Measurements from ENCODE around the gene NSG2. TPM values are rescaled to one million over a fixed set of nuclear protein-coding genes. Genes with fewer than 3 reads are reported as not detected.
"Not testable (repeated sequence)": the region's sequence is repeated elsewhere in the genome, so short reads cannot be mapped to it uniquely, and the experiment has no call there.

NSG2 gene
- total RNA-seq, 1 donor from 2014 or later = 1.5 TPM

DNA sequence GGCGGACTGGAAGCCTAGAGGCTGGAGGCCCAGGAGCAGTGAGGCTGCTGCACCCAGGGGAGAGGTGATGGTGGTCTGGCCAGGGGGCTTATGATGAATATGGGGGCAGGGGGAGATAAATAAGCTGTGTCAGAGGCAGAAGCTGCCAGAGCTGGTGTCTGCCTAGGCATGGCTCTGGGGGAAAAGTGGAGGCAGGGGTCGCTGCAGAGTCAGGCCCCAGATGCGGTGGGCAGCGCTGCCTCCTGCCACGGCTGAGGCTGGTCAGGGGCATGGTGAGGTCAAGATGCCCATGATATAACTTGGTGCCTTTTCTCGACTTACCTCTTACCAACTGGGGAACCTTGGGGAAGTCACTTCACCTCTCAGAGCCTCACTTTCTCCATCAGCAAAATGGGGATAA, 51.1 kb downstream of the NSG2 start:
- intact Hi-C loops (cut with DNase I) = no loop called here
- DNase-seq (ENCODE audit: low spot score) = no peak

DNA sequence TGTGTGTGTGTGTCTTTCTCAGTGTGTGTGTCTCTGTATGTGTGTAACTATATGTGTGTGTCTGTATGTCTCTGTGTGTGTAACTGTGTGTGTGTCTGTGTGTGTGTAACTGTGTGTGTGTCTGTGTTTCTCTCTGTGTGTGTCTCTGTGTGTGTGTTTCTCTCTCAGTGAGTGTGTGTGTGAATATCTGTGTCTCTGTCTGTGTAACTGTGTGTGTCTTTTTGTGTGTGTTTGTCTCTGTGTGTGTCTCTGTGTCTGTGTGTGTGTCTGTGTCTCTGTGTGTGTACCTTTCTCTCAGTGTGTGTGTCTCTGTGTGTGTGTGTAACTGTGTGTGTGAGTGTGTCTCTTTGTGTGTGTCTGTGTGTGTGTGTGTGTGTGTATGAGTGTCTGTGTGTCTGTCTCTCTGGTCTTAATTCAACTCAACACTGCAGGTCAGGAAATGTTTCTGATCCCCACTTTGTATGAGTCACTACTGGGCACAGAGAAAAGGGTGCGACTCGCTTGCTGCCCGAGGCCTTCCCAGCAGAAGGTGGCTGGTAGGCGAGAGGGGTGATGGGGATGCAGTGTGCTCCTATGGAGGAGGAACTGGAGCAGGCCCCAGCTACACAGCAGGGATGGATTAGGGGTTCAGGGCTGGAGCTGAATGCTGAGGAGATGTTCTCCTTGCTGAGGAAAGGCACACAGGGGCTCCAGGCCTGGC, 52.1 kb downstream of the NSG2 start:
- intact Hi-C loops (cut with DNase I) = no loop called here
- DNase-seq (ENCODE audit: low spot score) = no peak

DNA sequence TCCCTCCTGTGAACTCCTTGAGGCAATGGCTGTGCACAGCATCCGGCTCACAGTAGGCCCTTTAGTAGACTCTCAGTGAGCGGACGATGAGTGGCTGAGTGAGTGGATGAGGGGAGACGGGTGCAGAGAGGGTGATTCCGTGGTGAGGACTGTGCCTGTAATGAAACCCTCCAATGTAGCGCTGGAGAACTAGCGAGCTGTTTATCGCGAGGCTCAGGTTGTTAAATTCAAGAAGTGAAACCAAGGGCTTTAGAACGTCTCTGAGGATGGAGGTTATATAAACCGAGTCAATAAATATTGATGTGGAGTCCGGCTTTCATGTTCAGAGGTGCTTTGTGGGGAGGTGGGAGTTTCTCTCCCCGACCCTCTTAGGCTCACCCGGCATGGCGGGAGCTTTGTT, 53.2 kb downstream of the NSG2 start:
- intact Hi-C loops (cut with DNase I) = no loop called here
- DNase-seq (ENCODE audit: low spot score) = no peak

DNA sequence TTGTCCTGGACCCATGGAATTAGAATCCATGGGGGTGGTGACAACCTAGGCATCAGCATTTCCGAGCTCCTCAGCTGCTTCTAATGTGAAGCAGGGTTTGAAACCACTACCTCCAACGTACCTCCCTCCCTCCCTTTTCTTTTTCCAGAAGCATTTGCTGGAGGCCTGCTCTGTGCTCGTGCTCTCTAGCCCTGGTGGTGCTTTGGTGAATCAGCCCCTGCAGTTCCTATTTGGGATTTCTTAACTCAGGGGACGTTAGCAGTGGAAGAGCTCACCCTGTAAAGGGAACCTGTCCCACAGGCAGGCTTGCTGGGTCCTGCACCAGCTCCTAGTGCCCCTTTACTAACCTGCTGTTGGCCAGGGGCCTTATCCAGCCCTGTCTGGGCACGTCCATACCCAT, 55.0 kb downstream of the NSG2 start:
- no peak for DNase-seq (ENCODE audit: low spot score)
- intact Hi-C loops (cut with DNase I) = no loop called here

DNA sequence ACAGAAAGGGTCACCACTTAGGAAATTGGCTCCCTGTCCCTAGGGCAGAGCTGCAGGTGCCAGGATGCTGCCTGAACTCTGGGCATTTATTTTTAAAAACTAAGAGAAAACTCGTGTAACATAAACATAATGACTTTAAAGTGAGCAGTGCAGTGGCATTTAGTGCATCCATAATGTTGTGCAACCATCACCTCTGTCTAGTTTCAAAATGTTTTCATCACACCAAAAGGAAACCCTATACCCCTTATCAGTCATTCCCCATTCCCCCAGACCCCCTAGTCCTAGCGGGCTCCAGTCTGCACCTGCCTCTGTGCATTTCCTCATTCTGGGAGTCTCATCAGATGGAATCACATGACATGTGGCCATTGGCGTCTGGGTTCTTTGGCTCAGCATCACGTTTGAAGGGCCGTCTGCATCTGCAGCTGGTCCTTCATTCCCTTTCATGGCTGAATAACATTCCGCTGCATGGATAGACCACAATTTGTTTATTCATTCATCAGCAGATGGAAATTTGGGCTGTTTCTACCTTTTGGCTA, 55.8 kb downstream of the NSG2 start:
- DNase-seq (ENCODE audit: low spot score) = no peak
- intact Hi-C loops (cut with DNase I) = no loop called here

DNA sequence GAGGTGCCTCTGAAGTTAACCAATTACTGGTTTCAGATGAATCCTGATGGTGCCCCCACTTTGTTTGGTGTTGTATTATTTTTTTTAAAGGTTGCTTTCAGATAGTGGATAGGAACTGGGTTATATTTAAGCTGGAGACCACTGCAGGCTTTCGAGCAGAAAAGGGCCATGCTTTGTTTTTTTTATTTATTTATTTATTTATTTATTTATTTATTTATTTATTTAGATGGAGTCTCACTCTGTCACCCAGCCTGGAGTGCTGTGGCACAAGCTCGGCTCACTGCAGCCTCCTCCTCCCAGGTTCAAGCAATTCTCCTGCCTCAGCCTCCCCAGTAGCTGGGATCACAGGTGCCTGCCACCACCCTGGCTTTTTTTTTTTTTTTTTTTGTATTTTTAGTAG, 57.1 kb downstream of the NSG2 start:
- intact Hi-C loops (cut with DNase I); DNase-seq (ENCODE audit: low spot score): not testable (repeated sequence)

DNA sequence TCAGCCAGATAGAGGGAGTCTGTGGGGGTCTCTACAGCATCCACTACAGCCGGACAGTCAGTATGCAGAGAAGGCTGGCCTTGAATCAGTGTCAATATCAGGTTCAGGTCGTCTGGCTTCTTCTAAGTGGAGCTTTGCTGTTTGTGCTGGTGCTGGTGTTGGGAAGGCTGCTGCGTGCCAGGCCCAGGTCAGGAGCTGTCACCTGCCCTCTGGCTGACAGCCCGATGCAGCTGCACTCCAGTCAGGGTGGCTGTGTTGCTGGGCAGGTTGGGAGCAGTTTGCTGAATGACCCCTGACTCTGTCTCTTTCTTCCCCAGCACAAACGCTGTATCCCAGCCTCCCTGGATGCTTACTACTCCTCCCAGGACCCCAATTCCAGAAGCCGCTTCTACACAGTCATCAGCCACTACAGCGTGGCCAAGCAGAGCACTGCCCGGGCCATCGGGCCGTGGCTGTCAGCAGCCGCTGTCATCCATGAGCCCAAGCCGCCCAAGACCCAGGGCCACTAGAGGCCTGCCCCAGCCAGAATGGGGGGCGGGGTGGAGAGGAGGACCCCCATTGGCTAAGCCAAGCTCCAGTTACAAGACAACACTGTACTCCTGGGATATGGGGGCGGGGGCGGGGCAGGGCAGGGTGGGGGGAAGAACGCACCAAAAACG, 61.6 kb downstream of the NSG2 start:
- intact Hi-C loops (cut with DNase I) = no loop called here
- no peak for DNase-seq (ENCODE audit: low spot score)

DNA sequence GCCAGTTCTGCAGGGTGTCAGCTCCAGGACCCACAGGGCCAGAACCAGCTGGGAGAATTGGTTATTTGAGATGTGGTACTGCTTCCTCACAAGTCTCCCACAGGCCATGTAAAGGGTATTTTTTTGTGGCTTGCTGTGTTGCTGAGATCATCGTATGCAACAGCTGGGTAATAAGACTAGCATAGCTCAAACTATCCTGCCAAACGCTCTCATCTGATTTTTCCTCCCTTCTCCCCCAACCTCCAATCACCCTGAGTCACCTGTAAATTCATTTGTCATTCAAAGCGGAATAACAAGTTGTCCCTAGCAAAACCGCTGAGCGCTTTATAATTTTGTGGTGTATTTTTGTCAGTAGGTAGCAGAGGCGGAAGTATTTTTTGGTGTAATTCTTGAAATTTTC, 63.2 kb downstream of the NSG2 start:
- no peak for DNase-seq (ENCODE audit: low spot score)
- intact Hi-C loops (cut with DNase I) = no loop called here

DNA sequence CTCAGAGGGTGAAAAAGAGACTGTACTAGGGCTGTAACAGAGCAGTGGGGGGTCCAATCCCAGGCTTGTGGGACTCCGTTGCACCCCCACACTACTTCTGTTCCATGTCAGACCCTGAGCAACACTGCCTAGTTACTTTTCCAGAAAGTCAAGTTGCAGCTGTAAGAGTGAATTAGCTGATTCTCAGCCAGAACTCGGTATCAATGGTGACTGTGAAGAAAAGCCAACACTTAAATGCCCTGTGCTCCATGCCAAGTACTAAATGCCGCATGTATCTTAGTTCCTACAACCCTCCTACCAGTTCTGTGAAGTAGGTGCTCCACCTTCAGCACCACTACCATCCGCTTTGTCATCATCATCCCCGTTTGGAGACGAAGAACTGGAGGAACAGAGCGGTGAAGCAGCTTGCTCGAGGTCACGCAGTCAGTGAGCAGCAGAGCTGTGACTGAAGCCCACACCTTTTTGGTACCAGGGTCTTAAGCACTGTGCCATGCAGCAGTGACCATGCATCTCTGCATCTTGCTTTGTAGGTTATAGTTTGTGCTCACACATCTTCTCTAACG, 64.3 kb downstream of the NSG2 start:
- intact Hi-C loops (cut with DNase I) = no loop called here
- DNase-seq (ENCODE audit: low spot score) = no peak

DNA sequence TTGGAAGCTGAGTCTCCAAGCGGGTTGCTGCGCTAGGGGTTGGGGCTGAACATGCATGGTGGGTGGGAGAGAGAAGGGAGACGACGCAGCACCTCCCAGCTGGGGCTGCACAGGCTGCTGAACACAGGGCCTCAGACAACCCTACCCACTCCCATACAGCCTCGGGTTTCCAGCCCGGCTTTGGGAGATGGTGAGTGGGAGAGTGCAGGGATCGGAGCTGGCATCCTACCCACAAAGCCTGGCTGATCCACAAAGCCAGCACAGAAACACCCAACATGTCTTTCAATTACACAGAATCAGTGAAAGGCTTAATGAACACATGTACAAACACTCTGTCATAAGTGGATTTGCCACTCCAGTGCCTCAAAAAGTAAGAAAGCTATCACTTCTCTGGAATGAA, 64.8 kb downstream of the NSG2 start:
- intact Hi-C loops (cut with DNase I) = no loop called here

DNA sequence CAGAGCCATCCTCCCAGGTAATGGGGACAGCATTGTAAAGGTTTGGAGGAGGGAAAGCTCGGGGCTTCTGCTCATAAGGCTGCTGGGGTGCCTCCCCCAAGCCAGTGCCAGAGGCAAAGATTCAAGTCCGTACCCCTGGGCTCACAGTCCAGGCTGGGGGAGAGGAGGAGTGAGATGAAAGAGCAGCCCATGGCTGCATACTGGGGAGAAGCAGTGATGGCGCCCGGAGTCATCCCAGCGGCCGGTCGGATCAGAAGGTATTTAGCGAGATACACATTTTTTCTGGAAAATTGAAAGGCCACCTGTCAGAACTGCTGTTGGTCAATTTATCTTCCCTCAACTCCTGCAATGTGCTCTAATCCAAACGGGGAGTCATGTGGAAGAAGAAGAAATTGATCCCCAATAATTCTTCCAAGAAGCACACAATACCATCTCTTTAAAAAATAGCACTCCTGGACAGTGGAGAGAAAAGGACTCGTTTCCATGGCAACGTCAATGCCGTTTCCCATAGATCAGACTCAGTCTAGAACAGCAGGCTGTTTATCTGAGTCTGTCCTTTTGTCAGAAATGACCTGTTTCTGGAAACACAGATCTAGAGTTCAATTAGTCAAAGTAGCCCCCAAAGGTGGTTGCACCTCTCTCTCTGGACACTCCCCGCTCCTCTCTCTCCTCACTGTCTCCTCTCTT, 65.9 kb downstream of the NSG2 start:
- intact Hi-C loops (cut with DNase I) = no loop called here
- no peak for DNase-seq (ENCODE audit: low spot score)

More for the DNA sequence above, 64.8 kb downstream of the NSG2 start:
- DNase-seq (ENCODE audit: low spot score) = no peak

DNA sequence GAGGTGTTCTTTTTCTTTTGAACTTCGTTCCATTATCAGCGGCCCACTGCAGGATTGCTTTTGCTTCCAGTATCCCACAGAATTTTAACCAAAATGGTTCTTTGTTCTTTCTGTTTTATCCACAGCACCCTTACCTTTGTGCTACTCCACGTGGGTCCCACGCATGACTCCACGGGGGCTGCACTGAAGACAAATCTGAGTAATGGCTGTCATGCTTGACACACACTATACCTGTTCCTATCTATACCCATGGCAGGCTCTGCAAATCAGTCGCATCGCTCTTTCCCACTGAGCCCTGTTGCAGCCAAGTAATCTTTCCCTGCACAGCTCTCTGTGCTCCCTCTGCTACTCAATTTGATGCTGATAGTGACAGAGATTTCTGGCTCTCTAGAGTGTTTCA, 69.7 kb downstream of the NSG2 start:
- intact Hi-C loops (cut with DNase I) = no loop called here

DNA sequence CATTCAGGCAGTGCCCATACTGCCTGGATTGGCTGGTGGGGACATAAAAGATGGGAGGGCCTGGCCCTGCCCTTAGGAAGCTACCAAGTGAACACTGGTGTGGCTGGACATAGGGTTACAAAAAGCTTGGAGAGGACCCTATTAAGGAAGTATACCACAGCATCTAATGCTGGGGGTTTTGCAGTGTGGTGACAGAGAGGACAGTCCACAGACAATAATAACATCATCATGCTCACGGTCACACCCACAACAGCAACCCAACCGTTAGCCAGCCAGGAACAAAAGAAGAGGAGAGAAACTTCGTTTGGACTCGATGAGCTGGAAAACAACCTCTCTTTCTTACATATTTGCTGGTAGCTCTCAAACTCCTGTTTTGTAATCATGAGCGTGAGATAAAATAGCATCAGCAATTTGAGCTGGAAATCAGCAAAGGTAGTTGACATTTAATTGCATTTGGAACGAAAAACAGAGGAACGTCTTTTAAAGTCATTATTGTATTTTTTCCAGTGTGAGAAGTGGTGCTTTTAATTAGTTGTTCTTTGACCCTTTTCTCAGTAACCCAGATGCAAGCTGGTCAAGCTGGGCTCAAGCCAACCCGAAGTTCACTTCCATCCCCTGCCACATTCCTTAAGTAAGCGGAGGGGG, 73.4 kb downstream of the NSG2 start:
- no peak for DNase-seq (ENCODE audit: low spot score)
- intact Hi-C loops (cut with DNase I) = no loop called here

More for the DNA sequence above, 69.7 kb downstream of the NSG2 start:
- DNase-seq (ENCODE audit: low spot score) = no peak

DNA sequence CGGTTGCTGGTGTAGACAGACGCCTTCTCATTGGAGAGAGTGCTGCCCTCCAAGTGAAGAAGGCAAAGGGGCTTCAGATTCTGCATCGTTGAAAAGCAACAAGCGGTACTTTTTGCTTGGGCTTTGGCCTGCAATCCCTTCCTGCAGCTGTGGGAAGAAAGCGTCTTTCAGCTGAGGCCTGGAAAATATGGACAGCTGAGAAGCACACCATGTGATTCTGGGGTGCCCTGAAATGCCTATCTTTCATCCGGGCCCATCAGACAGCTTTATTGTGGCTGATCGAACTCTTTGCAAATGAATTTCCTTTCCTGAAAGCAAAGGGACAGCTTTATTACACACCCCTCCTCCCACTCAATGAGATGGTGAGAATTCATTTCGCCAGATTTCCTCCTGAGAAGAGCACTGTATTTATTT, 74.0 kb downstream of the NSG2 start:
- intact Hi-C loops (cut with DNase I) = no loop called here
- no peak for DNase-seq (ENCODE audit: low spot score)

DNA sequence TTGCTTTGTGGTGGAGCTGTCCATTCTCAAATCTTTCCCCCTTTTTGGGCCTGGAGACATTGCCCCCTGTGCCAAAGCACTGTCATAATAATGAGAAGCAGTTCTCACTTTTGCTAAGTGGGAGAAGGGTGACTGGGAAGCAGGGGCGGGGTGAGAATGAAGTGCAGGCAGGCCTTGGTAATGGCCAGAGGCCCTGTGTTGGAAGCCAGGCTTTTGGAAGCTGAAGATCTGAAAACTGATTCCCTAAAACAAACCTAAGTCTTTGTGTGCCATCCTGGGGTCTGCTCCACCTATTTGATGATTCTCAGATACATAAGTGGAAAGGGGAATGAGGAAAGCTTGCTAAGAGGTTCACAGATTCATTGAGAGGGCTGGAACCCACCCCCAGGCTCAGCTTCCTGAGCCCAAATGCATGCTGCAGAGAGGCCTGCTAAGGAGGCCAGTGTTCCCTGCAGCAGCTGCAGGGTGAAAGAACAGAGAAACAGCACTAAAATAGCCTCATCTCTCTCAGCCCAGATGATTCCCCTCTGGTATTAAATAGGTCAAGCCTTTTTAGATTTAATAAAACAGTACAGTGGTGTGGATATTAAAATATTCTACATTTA, 75.0 kb downstream of the NSG2 start:
- intact Hi-C loops (cut with DNase I) = no loop called here
- no peak for DNase-seq (ENCODE audit: low spot score)

DNA sequence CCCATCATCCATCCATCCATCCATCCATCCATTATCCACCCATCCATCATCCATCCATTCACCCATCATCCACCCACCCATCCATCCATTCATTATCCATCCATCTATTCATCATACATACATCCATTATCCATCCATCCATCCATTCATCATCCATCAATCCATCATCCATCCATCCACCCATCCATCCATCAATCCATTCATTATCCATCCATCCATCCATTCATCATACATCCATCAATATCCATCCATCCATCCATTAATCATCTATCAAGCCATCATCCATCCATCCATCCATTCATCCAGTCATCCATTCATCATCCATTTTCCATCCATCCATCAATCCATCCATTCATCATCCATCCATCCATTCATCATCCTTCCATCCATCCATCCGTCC, 89.0 kb downstream of the NSG2 start:
- no peak for DNase-seq (ENCODE audit: low spot score)
- intact Hi-C loops (cut with DNase I) = no loop called here

DNA sequence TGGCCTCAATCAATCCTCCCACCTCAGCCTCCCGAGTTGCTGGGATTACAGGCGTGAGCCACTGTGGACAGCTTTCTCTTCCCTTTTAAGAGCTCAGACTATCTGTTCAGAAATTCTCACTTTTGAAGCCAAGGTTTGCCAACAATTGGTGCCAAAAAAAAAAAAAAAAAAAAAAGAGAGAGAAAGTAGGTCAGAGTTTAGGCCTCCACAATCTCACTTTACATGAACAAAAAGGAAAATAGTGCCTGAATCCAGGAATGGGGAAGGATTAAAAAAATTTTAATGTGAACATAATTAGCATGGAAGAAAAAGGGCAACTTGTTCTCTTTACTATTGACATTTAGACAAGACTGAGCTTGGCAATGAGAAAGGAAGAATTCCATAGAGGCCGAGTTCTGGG, 94.1 kb downstream of the NSG2 start:
- no peak for DNase-seq (ENCODE audit: low spot score)
- intact Hi-C loops (cut with DNase I) = no loop called here

DNA sequence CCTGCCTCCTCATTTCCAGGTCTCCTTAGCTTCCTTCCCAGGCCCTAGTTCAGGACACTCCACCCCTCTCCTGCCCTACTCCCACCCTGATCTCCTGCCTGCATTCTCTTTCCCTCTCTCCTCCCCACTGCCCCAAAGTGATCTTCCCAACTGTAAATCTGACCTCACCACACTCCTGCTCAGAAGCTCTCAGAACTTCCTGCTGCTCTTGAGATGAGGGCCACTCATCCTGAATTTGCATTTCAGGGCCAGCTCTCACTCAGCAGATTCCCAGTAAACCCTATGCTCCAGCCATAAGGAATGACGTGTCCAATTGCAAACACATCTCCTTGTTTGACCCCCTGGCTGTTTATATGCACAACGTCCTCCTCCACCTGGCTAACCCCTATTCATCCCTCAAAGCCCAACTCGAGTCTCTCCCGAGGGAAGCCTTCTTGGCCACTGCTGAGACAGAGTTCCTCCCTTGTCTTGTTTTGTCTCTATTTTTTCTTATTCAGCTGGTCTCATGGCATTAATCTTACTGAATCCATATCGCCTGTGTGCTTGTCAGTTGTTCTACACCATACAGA, 95.0 kb downstream of the NSG2 start:
- intact Hi-C loops (cut with DNase I) = no loop called here

DNA sequence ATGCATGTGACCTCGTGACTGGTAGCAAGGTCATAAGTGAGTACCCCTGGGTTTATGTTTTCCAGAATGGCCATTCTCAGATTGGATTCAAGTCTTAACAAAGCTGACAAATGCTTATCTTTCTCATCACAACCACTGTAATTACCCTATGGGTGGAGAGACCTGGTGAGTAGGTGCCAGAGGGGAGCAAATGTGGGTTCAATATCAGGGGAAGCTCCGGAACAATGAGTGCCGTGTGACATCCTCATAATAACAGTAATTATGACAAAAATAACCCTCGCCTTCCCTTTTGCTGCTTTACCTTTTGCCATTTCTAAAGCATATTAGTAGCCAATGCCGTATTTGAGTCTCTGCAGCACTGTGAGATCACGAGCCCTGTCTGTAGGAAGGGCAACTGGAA, 95.9 kb downstream of the NSG2 start:
- intact Hi-C loops (cut with DNase I) = no loop called here
- no peak for DNase-seq (ENCODE audit: low spot score)

More for the DNA sequence above, 95.0 kb downstream of the NSG2 start:
- no peak for DNase-seq (ENCODE audit: low spot score)
